OCI-LY3 (cell line): ENCODE results near the gene FOXJ2.
"Not testable (repeated sequence)": the region's sequence is repeated elsewhere in the genome, so short reads cannot be mapped to it uniquely, and the experiment has no call there.

Experiments used
- EZH2phosphoT487 ChIP-seq: fragments of 200-600 bp; shearing (Covaris generic); IDR thresholded peaks from 2 replicates; pipeline ENCODE4 v1.6.1; 2018; ENCODE audit warnings: antibody characterized with exemption, mixed run types, low read depth
- TF ChIP-seq, protein P1 (sequence below): fragments of 200-600, 300-600 bp; sonication (generic); IDR thresholded peaks from 2 replicates; pipeline ENCODE4 v1.5.1; 2014; ENCODE audit warnings: antibody characterized with exemption, low read length, low read depth

DNA sequence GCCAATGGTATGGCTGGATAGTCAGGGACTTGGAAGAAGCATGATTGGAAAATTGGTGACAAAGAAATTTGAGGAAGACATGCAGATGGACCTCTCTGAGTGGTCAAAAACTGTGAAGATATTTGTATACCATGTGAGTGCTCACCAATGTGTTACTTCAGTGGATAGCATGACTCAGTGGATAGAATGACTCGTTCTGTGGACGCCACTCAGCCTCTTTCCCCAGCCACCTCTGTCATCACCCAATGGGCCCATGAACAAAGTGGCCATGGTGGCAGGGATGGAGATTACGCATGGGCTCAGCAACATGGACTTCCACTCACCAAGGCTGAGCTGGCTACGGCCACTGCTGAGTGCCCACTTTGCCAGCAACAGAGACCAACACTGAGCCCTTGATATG lies 31.0 kb upstream of the FOXJ2 start:
- TF ChIP-seq, protein P1, sequence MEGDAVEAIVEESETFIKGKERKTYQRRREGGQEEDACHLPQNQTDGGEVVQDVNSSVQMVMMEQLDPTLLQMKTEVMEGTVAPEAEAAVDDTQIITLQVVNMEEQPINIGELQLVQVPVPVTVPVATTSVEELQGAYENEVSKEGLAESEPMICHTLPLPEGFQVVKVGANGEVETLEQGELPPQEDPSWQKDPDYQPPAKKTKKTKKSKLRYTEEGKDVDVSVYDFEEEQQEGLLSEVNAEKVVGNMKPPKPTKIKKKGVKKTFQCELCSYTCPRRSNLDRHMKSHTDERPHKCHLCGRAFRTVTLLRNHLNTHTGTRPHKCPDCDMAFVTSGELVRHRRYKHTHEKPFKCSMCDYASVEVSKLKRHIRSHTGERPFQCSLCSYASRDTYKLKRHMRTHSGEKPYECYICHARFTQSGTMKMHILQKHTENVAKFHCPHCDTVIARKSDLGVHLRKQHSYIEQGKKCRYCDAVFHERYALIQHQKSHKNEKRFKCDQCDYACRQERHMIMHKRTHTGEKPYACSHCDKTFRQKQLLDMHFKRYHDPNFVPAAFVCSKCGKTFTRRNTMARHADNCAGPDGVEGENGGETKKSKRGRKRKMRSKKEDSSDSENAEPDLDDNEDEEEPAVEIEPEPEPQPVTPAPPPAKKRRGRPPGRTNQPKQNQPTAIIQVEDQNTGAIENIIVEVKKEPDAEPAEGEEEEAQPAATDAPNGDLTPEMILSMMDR: not testable (repeated sequence)
- TF ChIP-seq EZH2phosphoT487: not testable (repeated sequence)
